HL-60 (cell line): Measurements from ENCODE around the gene HES6.

Experiments
- GABPA ChIP-seq: IDR thresholded peaks from 2 replicates; pipeline ENCODE4 v1.6.1; 2012; ENCODE audit warnings: low read depth
- POLR2AphosphoS5 ChIP-seq: IDR thresholded peaks from 2 replicates; pipeline ENCODE4 v1.6.1; 2012; ENCODE audit warnings: low read depth
- SPI1 ChIP-seq: IDR thresholded peaks from 2 replicates; pipeline ENCODE4 v1.6.1; 2012; ENCODE audit warnings: low read depth, mild to moderate bottlenecking, borderline replicate concordance
- TF ChIP-seq, protein P1 (sequence below): IDR thresholded peaks from one replicate; pipeline ENCODE4 v1.5.1; 2011; ENCODE audit warnings: low read length, control low read depth, inconsistent platforms; ENCODE audit not compliant: insufficient read depth
- TF ChIP-seq, protein P2 (sequence below): IDR thresholded peaks from 2 replicates; pipeline ENCODE4 v1.6.1; 2012; ENCODE audit warnings: low read depth; ENCODE audit not compliant: insufficient replicate concordance

DNA sequence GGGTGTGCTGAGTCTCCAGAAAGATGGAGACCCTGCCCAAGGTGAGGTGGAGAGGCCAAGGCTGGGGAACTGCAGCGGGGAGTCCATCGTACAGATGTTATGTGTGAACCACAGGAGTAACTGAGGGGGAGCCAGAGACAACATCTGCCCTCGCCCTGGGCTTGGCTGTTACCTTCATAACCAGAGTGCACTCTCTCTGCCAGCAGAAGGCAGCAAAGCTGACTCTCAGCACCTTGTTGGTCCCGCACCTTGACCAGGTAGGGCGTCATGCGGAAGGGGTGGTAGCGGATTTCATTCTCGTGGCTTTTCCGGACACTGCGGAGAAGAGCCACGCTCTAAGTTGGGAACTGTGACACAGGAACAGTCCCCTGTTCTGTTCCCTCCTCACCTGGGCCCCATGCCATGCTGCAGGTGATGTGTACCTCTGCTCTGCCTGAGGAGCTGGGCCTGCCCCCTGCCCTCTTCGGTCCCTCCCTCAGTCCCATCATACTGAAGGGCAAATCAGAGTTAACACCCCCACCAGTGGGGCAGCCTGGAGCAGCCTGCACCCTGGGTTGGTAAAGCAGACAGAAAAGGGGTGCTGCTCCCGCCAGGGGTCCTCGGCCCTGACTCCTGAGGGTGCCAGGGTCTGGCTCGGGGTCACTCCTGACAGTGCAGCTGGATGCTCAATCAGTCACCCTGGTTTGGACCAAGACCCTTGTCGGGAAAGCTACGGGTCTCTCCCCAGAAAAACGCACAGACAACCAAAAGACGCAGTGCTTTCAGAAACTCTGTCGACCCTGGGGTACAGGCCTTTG lies 28.2 kb upstream of the HES6 start:
- TF ChIP-seq, protein P1, sequence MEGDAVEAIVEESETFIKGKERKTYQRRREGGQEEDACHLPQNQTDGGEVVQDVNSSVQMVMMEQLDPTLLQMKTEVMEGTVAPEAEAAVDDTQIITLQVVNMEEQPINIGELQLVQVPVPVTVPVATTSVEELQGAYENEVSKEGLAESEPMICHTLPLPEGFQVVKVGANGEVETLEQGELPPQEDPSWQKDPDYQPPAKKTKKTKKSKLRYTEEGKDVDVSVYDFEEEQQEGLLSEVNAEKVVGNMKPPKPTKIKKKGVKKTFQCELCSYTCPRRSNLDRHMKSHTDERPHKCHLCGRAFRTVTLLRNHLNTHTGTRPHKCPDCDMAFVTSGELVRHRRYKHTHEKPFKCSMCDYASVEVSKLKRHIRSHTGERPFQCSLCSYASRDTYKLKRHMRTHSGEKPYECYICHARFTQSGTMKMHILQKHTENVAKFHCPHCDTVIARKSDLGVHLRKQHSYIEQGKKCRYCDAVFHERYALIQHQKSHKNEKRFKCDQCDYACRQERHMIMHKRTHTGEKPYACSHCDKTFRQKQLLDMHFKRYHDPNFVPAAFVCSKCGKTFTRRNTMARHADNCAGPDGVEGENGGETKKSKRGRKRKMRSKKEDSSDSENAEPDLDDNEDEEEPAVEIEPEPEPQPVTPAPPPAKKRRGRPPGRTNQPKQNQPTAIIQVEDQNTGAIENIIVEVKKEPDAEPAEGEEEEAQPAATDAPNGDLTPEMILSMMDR = no peak
- TF ChIP-seq, protein P2, sequence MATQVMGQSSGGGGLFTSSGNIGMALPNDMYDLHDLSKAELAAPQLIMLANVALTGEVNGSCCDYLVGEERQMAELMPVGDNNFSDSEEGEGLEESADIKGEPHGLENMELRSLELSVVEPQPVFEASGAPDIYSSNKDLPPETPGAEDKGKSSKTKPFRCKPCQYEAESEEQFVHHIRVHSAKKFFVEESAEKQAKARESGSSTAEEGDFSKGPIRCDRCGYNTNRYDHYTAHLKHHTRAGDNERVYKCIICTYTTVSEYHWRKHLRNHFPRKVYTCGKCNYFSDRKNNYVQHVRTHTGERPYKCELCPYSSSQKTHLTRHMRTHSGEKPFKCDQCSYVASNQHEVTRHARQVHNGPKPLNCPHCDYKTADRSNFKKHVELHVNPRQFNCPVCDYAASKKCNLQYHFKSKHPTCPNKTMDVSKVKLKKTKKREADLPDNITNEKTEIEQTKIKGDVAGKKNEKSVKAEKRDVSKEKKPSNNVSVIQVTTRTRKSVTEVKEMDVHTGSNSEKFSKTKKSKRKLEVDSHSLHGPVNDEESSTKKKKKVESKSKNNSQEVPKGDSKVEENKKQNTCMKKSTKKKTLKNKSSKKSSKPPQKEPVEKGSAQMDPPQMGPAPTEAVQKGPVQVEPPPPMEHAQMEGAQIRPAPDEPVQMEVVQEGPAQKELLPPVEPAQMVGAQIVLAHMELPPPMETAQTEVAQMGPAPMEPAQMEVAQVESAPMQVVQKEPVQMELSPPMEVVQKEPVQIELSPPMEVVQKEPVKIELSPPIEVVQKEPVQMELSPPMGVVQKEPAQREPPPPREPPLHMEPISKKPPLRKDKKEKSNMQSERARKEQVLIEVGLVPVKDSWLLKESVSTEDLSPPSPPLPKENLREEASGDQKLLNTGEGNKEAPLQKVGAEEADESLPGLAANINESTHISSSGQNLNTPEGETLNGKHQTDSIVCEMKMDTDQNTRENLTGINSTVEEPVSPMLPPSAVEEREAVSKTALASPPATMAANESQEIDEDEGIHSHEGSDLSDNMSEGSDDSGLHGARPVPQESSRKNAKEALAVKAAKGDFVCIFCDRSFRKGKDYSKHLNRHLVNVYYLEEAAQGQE = no peak
- TF ChIP-seq POLR2AphosphoS5 (no peak), SPI1 (no peak), GABPA (no peak)
